ENCODE results near the gene TKFC. TPM values are rescaled to one million over a fixed set of nuclear protein-coding genes. Genes with fewer than 3 reads are reported as not detected.

Gene TKFC
- total RNA-seq, 2 experiments from 2014 or later: 79.1 to 86.3 TPM

- DNase-seq: no peak
- Mint-ChIP-seq H3K27me3 (no peaks in the 10 kb centered on the region), H3K4me3 (no peak overlapping the region), H3K4me1 (ENCODE audit: low read depth) (peaks cover 19% of the 10 kb centered on the region), H3K27ac (no peak overlapping the region), H3K36me3 (ENCODE audit: low read depth) (peaks cover 14% of the 10 kb centered on the region), H3K9me3 (no peaks in the 10 kb centered on the region)
- no peak for ATAC-seq
- TF ChIP-seq, protein P1, sequence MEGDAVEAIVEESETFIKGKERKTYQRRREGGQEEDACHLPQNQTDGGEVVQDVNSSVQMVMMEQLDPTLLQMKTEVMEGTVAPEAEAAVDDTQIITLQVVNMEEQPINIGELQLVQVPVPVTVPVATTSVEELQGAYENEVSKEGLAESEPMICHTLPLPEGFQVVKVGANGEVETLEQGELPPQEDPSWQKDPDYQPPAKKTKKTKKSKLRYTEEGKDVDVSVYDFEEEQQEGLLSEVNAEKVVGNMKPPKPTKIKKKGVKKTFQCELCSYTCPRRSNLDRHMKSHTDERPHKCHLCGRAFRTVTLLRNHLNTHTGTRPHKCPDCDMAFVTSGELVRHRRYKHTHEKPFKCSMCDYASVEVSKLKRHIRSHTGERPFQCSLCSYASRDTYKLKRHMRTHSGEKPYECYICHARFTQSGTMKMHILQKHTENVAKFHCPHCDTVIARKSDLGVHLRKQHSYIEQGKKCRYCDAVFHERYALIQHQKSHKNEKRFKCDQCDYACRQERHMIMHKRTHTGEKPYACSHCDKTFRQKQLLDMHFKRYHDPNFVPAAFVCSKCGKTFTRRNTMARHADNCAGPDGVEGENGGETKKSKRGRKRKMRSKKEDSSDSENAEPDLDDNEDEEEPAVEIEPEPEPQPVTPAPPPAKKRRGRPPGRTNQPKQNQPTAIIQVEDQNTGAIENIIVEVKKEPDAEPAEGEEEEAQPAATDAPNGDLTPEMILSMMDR (IDR thresholded peaks at IDR 0.05): no peak
- ChIA-PET POLR2A (interaction anchor here (0.5 to 2.0 kb wide), 4 partner anchors 8 to 56 kb away, joined by 3 to 6 read pairs (median 4); partner anchors contain the start of gene TMEM138), CTCF (interaction anchor here (0.6 to 16.8 kb wide), 4 partner anchors 15 to 60 kb away, joined by 3 to 181 read pairs (median 3); partner anchors contain the start of genes DDB1, TKFC and VWCE)
- intact Hi-C loops (cut with micrococcal nuclease): no loop called here
These were observed 21.2 kb downstream of the TKFC start for GRCh38 chr11:61354208-61354607.

GRCh38 chr11:61356706-61357105 is 23.7 kb downstream of the TKFC start:
- peaks cover 11% of the 10 kb centered on the region for H3K36me3 Mint-ChIP-seq (ENCODE audit: low read depth)
- no peak for DNase-seq
- H3K27me3 Mint-ChIP-seq: no peaks in the 10 kb centered on the region
- H3K9me3 Mint-ChIP-seq: no peaks in the 10 kb centered on the region
- ChIA-PET POLR2A (interaction anchor here (0.9 to 1.8 kb wide), 2 partner anchors 23 to 55 kb away, joined by 3 to 6 read pairs; no protein-coding TSS in a partner anchor), CTCF (interaction anchor here (1.2 to 16.8 kb wide), 4 partner anchors 19 to 102 kb away, joined by 3 to 181 read pairs (median 6); partner anchors contain the start of genes DDB1 and TKFC)
- no peak overlapping the region for H3K4me3 Mint-ChIP-seq
- H3K4me1 Mint-ChIP-seq (ENCODE audit: low read depth): peaks cover 32% of the 10 kb centered on the region
- H3K27ac Mint-ChIP-seq: peak overlapping the region; percentile 55
- intact Hi-C loops (cut with micrococcal nuclease): no loop called here
- TF ChIP-seq, protein P1 (IDR thresholded peaks at IDR 0.05): no peak
- no peak for ATAC-seq

DNA sequence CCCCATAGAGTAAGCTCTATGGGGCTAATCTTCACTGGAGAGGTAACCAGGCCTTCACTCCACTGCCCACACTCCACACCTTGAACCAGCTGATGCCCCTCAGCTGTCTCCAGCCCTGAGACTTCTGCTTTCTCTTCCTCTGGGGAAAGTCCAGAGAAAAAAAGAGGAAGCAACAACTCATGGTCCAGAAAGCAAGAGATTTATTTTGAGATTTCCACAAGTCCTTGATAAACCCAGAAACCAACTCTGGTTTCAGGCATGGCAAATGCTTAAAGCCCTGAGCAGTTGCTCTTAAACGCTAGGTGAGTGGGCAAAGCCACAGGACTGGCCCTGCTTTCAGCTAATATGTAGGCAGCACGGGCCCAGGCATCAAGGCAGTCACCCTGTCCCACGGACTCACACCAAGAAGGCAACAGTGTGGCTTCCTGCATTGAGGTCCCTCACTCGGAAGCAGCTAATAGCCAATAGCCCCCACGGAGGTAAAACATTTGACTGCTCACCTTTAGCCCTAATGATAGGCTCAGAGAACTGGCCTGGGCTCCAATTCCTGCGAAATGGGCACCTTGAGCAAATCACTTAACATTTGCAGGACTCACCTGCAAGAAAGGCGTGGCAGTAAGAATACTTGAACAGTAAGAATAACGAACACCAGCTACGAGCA is 24.3 kb downstream of the TKFC start:
- DNase-seq: no peak
- Mint-ChIP-seq H3K27ac (peak overlapping the region; percentile 55), H3K4me1 (ENCODE audit: low read depth) (peaks cover 32% of the 10 kb centered on the region), H3K9me3 (no peaks in the 10 kb centered on the region), H3K36me3 (ENCODE audit: low read depth) (peaks cover 14% of the 10 kb centered on the region), H3K27me3 (no peaks in the 10 kb centered on the region), H3K4me3 (no peak overlapping the region)
- intact Hi-C loops (cut with micrococcal nuclease): no loop called here
- ATAC-seq: no peak
- TF ChIP-seq, protein P1 (IDR thresholded peaks at IDR 0.05): no peak
- ChIA-PET POLR2A (interaction anchor here (0.8 to 1.8 kb wide), 4 partner anchors 23 to 453 kb away, joined by 3 to 6 read pairs (median 3); no protein-coding TSS in a partner anchor), CTCF (interaction anchor here (1.4 to 16.8 kb wide), 3 partner anchors 19 to 103 kb away, joined by 3 to 181 read pairs (median 9); partner anchors contain the start of genes DDB1 and TKFC)

GRCh38 chr11:61357894-61358239 is 24.8 kb downstream of the TKFC start:
- H3K27me3 Mint-ChIP-seq: no peaks in the 10 kb centered on the region
- H3K9me3 Mint-ChIP-seq: no peaks in the 10 kb centered on the region
- DNase-seq (no peak), ATAC-seq (no peak)
- H3K36me3 Mint-ChIP-seq (ENCODE audit: low read depth): peaks cover 16% of the 10 kb centered on the region
- no peak overlapping the region for H3K4me3 Mint-ChIP-seq
- ChIA-PET POLR2A (interaction anchor here (0.8 to 1.8 kb wide), 3 partner anchors 24 to 453 kb away, joined by 3 to 6 read pairs (median 3); no protein-coding TSS in a partner anchor), CTCF (interaction anchor here (1.4 to 16.8 kb wide), 3 partner anchors 20 to 103 kb away, joined by 3 to 181 read pairs (median 9); partner anchors contain the start of genes DDB1 and TKFC)
- intact Hi-C loops (cut with micrococcal nuclease): no loop called here
- H3K4me1 Mint-ChIP-seq (ENCODE audit: low read depth): peaks cover 35% of the 10 kb centered on the region
- no peak overlapping the region for H3K27ac Mint-ChIP-seq
- TF ChIP-seq, protein P1 (IDR thresholded peaks at IDR 0.05): no peak

DNA sequence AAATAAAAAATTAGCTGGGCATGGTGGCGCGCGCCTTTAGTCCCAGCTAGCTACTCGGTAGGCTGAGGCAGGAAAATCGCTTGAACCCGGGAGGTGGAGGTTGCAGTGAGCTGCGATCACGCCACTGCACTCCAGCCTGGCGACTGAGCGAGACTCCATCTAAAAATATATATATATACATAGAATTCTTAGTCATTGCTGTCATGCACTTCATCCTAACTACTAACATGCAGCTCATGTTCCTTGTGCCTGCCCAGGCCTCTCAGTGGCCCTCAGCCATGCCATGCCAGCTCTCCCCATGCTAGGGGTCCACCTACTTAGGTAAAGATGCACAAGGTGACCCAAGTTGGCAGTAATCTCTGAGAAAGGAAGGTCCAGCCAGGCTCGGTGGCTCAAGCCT is 25.5 kb downstream of the TKFC start:
- no peak overlapping the region for H3K4me3 Mint-ChIP-seq
- ATAC-seq (no peak), DNase-seq (no peak)
- H3K27me3 Mint-ChIP-seq: no peaks in the 10 kb centered on the region
- TF ChIP-seq, protein P1 (IDR thresholded peaks at IDR 0.05): no peak
- POLR2A ChIA-PET: interaction anchor here (1.8 to 6.5 kb wide), 3 partner anchors 9 to 24 kb away, joined by 6 to 37 read pairs (median 8); no protein-coding TSS in a partner anchor
- H3K36me3 Mint-ChIP-seq (ENCODE audit: low read depth): peaks cover 14% of the 10 kb centered on the region
- H3K4me1 Mint-ChIP-seq (ENCODE audit: low read depth): peaks cover 42% of the 10 kb centered on the region
- H3K9me3 Mint-ChIP-seq: no peaks in the 10 kb centered on the region
- CTCF ChIA-PET: interaction anchor here (16.8 kb wide), 1 partner anchor 21 kb away, joined by 181 read pairs; the partner anchor contains the start of genes DDB1 and TKFC
- intact Hi-C loops (cut with micrococcal nuclease): no loop called here
- H3K27ac Mint-ChIP-seq: no peak overlapping the region

Measured in activated CD8-positive, alpha-beta T cell treated with anti-CD3 and anti-CD28 coated beads for 36 hours (primary cell).